ENCODE measurements around the gene PIGU.

DNA sequence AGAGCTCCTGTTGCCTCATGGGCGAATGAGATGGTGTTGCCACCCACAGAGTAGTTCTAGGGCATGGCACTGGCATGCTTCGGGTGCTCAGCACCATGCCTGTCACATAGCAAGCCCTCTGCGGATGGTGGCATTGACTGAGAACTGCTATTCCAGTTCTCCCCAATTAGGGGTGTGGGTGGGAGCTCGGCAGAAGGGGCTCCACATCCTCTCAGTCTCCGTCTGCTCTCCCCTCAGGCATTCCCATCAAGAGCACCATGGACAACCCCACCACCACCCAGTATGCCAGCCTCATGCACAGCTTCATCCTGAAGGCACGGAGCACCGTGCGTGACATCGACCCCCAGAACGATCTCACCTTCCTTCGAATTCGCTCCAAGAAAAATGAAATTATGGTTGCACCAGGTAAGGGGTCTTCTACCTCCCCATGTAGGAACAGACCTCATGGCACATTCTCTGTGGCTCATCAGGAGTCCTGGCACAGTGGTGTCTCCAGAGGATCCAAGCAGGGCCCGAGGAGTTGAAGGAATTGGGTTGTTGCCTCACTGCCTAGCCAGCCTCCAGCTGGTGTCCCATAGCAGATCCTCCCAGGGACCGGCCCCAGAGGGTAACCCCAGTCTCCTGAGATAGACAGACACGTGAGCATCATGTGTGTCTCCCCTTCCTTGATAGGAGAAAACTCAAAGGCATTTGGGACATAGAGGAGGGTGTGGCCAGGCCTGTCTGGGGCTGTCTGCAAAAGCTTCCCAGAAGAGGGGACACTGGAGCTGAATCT lies 142.3 kb downstream of the PIGU start:
- TF ChIP-seq, protein P1, sequence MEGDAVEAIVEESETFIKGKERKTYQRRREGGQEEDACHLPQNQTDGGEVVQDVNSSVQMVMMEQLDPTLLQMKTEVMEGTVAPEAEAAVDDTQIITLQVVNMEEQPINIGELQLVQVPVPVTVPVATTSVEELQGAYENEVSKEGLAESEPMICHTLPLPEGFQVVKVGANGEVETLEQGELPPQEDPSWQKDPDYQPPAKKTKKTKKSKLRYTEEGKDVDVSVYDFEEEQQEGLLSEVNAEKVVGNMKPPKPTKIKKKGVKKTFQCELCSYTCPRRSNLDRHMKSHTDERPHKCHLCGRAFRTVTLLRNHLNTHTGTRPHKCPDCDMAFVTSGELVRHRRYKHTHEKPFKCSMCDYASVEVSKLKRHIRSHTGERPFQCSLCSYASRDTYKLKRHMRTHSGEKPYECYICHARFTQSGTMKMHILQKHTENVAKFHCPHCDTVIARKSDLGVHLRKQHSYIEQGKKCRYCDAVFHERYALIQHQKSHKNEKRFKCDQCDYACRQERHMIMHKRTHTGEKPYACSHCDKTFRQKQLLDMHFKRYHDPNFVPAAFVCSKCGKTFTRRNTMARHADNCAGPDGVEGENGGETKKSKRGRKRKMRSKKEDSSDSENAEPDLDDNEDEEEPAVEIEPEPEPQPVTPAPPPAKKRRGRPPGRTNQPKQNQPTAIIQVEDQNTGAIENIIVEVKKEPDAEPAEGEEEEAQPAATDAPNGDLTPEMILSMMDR (IDR thresholded peaks at IDR 0.05): no peak
- TF ChIP-seq ZFX (IDR thresholded peaks at IDR 0.05; ENCODE audit: borderline replicate concordance): no peak
